ENCODE results near the gene DNPEP. TPM values are rescaled to one million over a fixed set of nuclear protein-coding genes. Genes with fewer than 3 reads are reported as not detected.

Gene DNPEP
- total and polyA plus RNA-seq, 2 of the 8 experiments (the other 6 are each of a cell fraction or from before 2014, with no cell fraction given), result 59.8 to 109 TPM

DNA sequence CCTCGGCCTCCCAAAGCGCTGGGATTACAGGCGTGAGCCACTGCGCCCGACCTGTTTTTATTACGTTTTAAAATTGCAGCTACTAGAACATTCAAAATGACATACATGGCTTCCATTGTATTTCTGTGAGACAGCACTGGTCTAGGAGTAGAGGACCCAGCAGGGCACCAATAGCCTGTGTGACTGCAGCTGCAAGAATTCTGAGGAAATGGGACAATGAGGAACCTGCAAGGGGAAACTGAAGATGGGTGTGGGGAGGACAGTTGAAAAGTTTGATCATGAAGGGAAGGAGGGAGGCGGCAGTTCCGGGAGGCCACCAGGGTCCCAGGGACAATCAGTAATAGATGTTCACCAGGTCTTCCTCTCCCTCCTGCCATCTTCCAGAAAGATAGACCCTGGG lies 13.9 kb upstream of the DNPEP start:
- no peak overlapping the region for H3K14ac ChIP-seq (ENCODE audit: insufficient read length)
- no peak overlapping the region for H4K5ac ChIP-seq (ENCODE audit: insufficient read length, low read depth, low read length)
- no peak overlapping the region; the same call in 1 of the 2 replicates for H4K8ac ChIP-seq (ENCODE audit: extremely low read depth, insufficient read depth, low read length)
- H3K56ac ChIP-seq (replicated peaks; ENCODE audit: insufficient read length, low read depth, low read length), result no peak overlapping the region
- H4K91ac ChIP-seq (replicated peaks; ENCODE audit: insufficient read length, low read length), result no peak overlapping the region
- H4K20me1 ChIP-seq (replicated peaks in 1 of 2; ENCODE audit: control insufficient read depth in 1 of 2, insufficient read depth in 2 of 2, low read length in 2 of 2), result no peaks in the 10 kb centered on the region
- DNase-seq (ENCODE audit: low read depth in 1 of 2, low spot score in 2 of 2), result no peak
- H3K27ac ChIP-seq (ENCODE audit: low read depth, low read length), result no peak overlapping the region
- H2BK12ac ChIP-seq (ENCODE audit: low read depth, low read length), result no peak overlapping the region
- no peak overlapping the region for H3K9ac ChIP-seq (replicated peaks in 1 of 4; ENCODE audit: extremely low read depth in 1 of 4, low read depth in 3 of 4, low read length in 3 of 4)
- no peak overlapping the region for H2AFZ ChIP-seq (ENCODE audit: low read length)
- H3K9me3 ChIP-seq (ENCODE audit: insufficient read depth in 2 of 2, low read depth in 1 of 2, low read length in 1 of 2), result no peaks in the 10 kb centered on the region
- H3K79me1 ChIP-seq (ENCODE audit: low read depth, low read length), result no peaks in the 10 kb centered on the region
- ChIA-PET POLR2A (ENCODE audit: partially characterized antibody) (interaction anchor here (0.7 to 3.7 kb wide), 4 partner anchors 23 to 128 kb away, joined by 3 to 30 read pairs (median 4); partner anchors contain the start of gene SPEG), CTCF (ENCODE audit: partially characterized antibody) (interaction anchor here (0.8 to 13.0 kb wide), 21 partner anchors 11 to 152 kb away, joined by 3 to 407 read pairs (median 40); partner anchors contain the start of genes DES, DNPEP, GMPPA and SPEG)
- no peak overlapping the region for H3K4me2 ChIP-seq (ENCODE audit: insufficient read depth in 1 of 2, low read depth in 2 of 2, low read length in 2 of 2)
- 89% methylated on average over 8 of the region's 8 CpGs; no CpG with 5 or more reads in 1 of the 2 experiments for WGBS, 2 experiments (ENCODE audit: extremely low coverage in 1 of 2, insufficient coverage in 1 of 2, insufficient read length in 1 of 2, insufficient replicate concordance in 2 of 2, low coverage in 1 of 2, low lambda C conversion rate in 2 of 2, missing lambda C conversion rate in 1 of 2)
- H3K36me3 ChIP-seq (ENCODE audit: control insufficient read depth in 2 of 4, insufficient read depth in 4 of 4, low read length in 3 of 4), result no peaks in the 10 kb centered on the region
- H3K79me2 ChIP-seq (ENCODE audit: control insufficient read depth in 1 of 2, insufficient read depth in 2 of 2, low read length in 2 of 2), result no peaks in the 10 kb centered on the region
- no peak overlapping the region for H3K23ac ChIP-seq (ENCODE audit: insufficient read length)
- H2BK15ac ChIP-seq (ENCODE audit: low read length), result no peak overlapping the region
- no peak overlapping the region for H2BK20ac ChIP-seq (ENCODE audit: low read length)
- H3K27me3 ChIP-seq (replicated peaks in 1 of 4; ENCODE audit: control insufficient read depth in 3 of 4, extremely low read depth in 1 of 4, insufficient read depth in 3 of 4, low read length in 3 of 4), result peaks cover 0 to 2% (median 0%) of the 10 kb centered on the region in 4 experiments; a peak in 1 of 7 replicates
- H3K18ac ChIP-seq (ENCODE audit: extremely low read depth, low read length), result no peak overlapping the region
- no peaks in the 10 kb centered on the region for H3K23me2 ChIP-seq (ENCODE audit: low read depth, low read length)
- H2AK5ac ChIP-seq (ENCODE audit: low read depth, low read length), result no peak overlapping the region
- no peak overlapping the region for H3K4ac ChIP-seq (replicated peaks; ENCODE audit: insufficient read length, low read depth, low read length)
- H2BK120ac ChIP-seq (replicated peaks; ENCODE audit: low read depth, low read length), result no peak overlapping the region
- H2BK5ac ChIP-seq (ENCODE audit: low read depth, low read length), result no peak overlapping the region
- peaks cover 3 to 22% (median 8%) of the 10 kb centered on the region in 4 experiments for H3K4me1 ChIP-seq (replicated peaks in 1 of 4; ENCODE audit: control insufficient read depth in 3 of 4, insufficient read depth in 4 of 4, low read length in 3 of 4)
- no peak for FAIRE-seq
- H3K4me3 ChIP-seq (ENCODE audit: extremely low read depth in 1 of 4, insufficient read depth in 2 of 4, low read depth in 3 of 4, low read length in 4 of 4), result no peak overlapping the region
- TF ChIP-seq CTCF (IDR thresholded peaks at IDR 0.05; ENCODE audit: control extremely low read depth in 1 of 3, insufficient read depth in 1 of 3, low read depth in 1 of 3, low read length in 3 of 3), result no peak
- no peak for TF ChIP-seq EZH2 (IDR thresholded peaks at IDR 0.05; ENCODE audit: low read depth, low read length, severe bottlenecking)
- TF ChIP-seq RNF2 (IDR thresholded peaks at IDR 0.05; ENCODE audit: borderline replicate concordance, low read depth, low read length, missing control alignments, poor library complexity, severe bottlenecking), result no peak
- no peak for TF ChIP-seq CBX8 (IDR thresholded peaks at IDR 0.05; ENCODE audit: borderline replicate concordance, low read depth, low read length)
- TF ChIP-seq CHD2 (IDR thresholded peaks at IDR 0.05; ENCODE audit: low read length), result no peak
- no peak for TF ChIP-seq POLR2AphosphoS5 (IDR thresholded peaks at IDR 0.05; ENCODE audit: low read depth, low read length)
- TF ChIP-seq CHD1 (IDR thresholded peaks at IDR 0.05; ENCODE audit: low read depth, low read length), result no peak
- TF ChIP-seq, protein P1, sequence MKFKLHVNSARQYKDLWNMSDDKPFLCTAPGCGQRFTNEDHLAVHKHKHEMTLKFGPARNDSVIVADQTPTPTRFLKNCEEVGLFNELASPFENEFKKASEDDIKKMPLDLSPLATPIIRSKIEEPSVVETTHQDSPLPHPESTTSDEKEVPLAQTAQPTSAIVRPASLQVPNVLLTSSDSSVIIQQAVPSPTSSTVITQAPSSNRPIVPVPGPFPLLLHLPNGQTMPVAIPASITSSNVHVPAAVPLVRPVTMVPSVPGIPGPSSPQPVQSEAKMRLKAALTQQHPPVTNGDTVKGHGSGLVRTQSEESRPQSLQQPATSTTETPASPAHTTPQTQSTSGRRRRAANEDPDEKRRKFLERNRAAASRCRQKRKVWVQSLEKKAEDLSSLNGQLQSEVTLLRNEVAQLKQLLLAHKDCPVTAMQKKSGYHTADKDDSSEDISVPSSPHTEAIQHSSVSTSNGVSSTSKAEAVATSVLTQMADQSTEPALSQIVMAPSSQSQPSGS (IDR thresholded peaks at IDR 0.05; ENCODE audit: low read length), result no peak
- TF ChIP-seq EGR1 (IDR thresholded peaks at IDR 0.05; ENCODE audit: borderline replicate concordance, low read depth, low read length), result no peak

All from H1 (cell line).